MM.1S (cell line): Measurements from ENCODE around the gene INS.

Experiments used
- DNase-seq: peaks from one replicate; pipeline ENCODE4 v3.0.0-alpha.2; 2015
- H2AFZ ChIP-seq: fragments of 300-600 bp; sonication (generic); 2 replicates; pipeline ENCODE4 v1.6.0; 2016; ENCODE audit warnings: antibody characterized with exemption, low read length
- H3F3A ChIP-seq: fragments of 300-600 bp; sonication (generic); 2 replicates; pipeline ENCODE4 v1.6.1; 2016; ENCODE audit warnings: mild to moderate bottlenecking, antibody characterized with exemption, low read length, moderate library complexity, mixed read lengths; ENCODE audit not compliant: insufficient read depth
- H3K27ac ChIP-seq: fragments of 300-600 bp; sonication (generic); 2 replicates; pipeline ENCODE4 v1.5.1; 2016; ENCODE audit warnings: mild to moderate bottlenecking, low read length
- H3K27me3 ChIP-seq: fragments of 300-600 bp; sonication (generic); replicated peaks from 2 replicates; pipeline ENCODE4 v1.6.0; 2016; ENCODE audit warnings: low read length; ENCODE audit not compliant: insufficient read depth
- H3K36me3 ChIP-seq: fragments of 300-600 bp; sonication (generic); replicated peaks from 2 replicates; pipeline ENCODE4 v1.6.1; 2016; ENCODE audit warnings: mild to moderate bottlenecking, low read length, mixed read lengths; ENCODE audit not compliant: insufficient read depth
- H3K4me1 ChIP-seq: fragments of 300-600 bp; sonication (generic); 2 replicates; pipeline ENCODE4 v1.6.1; 2016; ENCODE audit warnings: low read length, mixed read lengths
- H3K4me2 ChIP-seq: fragments of 300-600 bp; sonication (generic); 2 replicates; pipeline ENCODE4 v1.6.0; 2016; ENCODE audit warnings: low read depth, low read length
- H3K4me3 ChIP-seq: fragments of 300-600 bp; sonication (generic); 2 replicates; pipeline ENCODE4 v1.5.1; 2016; ENCODE audit warnings: low read length, mixed read lengths
- H3K79me2 ChIP-seq: fragments of 300-600 bp; sonication (generic); 2 replicates; pipeline ENCODE4 v1.6.1; 2016; ENCODE audit warnings: mixed run types, low read length, mixed read lengths
- H3K9ac ChIP-seq: fragments of 300-600 bp; sonication (generic); 2 replicates; pipeline ENCODE4 v1.6.1; 2016; ENCODE audit warnings: low read length, mixed read lengths
- H3K9me2 ChIP-seq: fragments of 300-600 bp; sonication (generic); replicated peaks from 2 replicates; pipeline ENCODE4 v1.6.1; 2016; ENCODE audit warnings: mild to moderate bottlenecking, low read length, mixed read lengths; ENCODE audit not compliant: insufficient read depth
- H3K9me3 ChIP-seq: fragments of 300-600 bp; sonication (generic); replicated peaks from 2 replicates; pipeline ENCODE4 v1.6.1; 2016; ENCODE audit warnings: mild to moderate bottlenecking, low read length, mixed read lengths; ENCODE audit not compliant: insufficient read depth
- H4K20me1 ChIP-seq: fragments of 300-600 bp; sonication (generic); 2 replicates; pipeline ENCODE4 v1.6.1; 2016; ENCODE audit warnings: mild to moderate bottlenecking, low read length, moderate library complexity, mixed read lengths; ENCODE audit not compliant: insufficient read depth
- EZH2 ChIP-seq: fragments of 300-600 bp; sonication (generic); optimal IDR thresholded peaks from 2 replicates; pipeline ENCODE3; 2017; ENCODE audit warnings: low read depth, mild to moderate bottlenecking, antibody characterized with exemption, low read length, mixed read lengths
- EZH2phosphoT487 ChIP-seq: fragments of 300-600 bp; sonication (generic); IDR thresholded peaks from 2 replicates; pipeline ENCODE4 v1.6.1; 2018; ENCODE audit warnings: antibody characterized with exemption, low read length
- TF ChIP-seq, protein P1 (sequence below): fragments of 300-600 bp; sonication (generic); IDR thresholded peaks from 2 replicates; pipeline ENCODE4 v1.5.1; 2016; ENCODE audit warnings: antibody characterized with exemption, low read length, mixed read lengths

Gene INS

DNA sequence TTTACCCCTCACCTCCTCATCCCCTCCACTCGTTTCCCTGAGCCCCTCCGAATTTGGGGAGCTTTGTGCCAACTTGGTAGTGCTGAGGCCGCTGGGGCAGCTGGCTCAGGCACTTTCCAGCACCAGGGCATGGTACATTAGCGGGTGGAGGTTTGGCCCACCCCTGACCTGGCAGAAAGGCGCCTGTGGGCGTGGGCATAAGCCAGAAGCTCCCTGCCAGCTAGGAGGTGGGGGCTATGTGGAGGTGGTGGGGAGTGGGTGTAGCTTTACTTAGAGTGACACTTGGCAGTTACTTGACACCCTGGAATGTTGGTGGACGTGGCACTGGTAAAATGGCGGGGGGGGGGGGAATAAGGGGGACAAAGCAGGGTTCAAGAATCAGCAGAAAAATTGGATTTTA, 11.5 kb downstream of the INS start:
- H3K9me2 ChIP-seq, result no peaks in the 10 kb centered on the region
- H3K27me3 ChIP-seq, result peaks cover 91% of the 10 kb centered on the region
- H3K9me3 ChIP-seq, result no peaks in the 10 kb centered on the region
- no peak overlapping the region for H3K27ac ChIP-seq
- H3K9ac ChIP-seq, result no peak overlapping the region
- H3K79me2 ChIP-seq, result no peaks in the 10 kb centered on the region
- no peaks in the 10 kb centered on the region for H3F3A ChIP-seq
- H3K4me1 ChIP-seq, result no peaks in the 10 kb centered on the region
- H2AFZ ChIP-seq, result no peak overlapping the region
- DNase-seq, result no peak
- TF ChIP-seq EZH2 (no peak), EZH2phosphoT487 (no peak)
- TF ChIP-seq, protein P1, sequence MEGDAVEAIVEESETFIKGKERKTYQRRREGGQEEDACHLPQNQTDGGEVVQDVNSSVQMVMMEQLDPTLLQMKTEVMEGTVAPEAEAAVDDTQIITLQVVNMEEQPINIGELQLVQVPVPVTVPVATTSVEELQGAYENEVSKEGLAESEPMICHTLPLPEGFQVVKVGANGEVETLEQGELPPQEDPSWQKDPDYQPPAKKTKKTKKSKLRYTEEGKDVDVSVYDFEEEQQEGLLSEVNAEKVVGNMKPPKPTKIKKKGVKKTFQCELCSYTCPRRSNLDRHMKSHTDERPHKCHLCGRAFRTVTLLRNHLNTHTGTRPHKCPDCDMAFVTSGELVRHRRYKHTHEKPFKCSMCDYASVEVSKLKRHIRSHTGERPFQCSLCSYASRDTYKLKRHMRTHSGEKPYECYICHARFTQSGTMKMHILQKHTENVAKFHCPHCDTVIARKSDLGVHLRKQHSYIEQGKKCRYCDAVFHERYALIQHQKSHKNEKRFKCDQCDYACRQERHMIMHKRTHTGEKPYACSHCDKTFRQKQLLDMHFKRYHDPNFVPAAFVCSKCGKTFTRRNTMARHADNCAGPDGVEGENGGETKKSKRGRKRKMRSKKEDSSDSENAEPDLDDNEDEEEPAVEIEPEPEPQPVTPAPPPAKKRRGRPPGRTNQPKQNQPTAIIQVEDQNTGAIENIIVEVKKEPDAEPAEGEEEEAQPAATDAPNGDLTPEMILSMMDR, result no peak
- H3K4me3 ChIP-seq, result no peak overlapping the region
- no peaks in the 10 kb centered on the region for H4K20me1 ChIP-seq
- no peak overlapping the region for H3K4me2 ChIP-seq
- no peaks in the 10 kb centered on the region for H3K36me3 ChIP-seq

DNA sequence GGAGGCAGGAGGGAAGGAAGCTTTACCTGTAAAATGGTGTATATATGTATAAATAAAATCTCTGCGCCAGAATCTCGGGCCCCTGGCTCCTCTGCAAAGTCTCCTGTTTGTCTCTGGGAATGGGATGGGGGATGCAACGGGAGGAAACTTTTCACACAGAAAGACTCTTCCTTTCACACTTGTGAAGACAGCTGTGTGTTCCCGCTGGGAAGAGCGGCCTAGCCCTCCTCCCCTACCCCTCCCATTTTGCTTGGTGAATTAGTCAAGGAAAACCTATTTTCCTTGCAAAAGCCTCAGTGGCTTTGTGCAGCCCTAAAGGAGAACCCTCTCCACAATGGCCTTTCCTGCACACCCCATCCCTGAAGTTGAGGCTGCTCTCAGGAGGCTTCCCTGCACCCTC, 12.4 kb downstream of the INS start:
- no peaks in the 10 kb centered on the region for H3K36me3 ChIP-seq
- H4K20me1 ChIP-seq, result no peaks in the 10 kb centered on the region
- H3K27me3 ChIP-seq, result peaks cover 91% of the 10 kb centered on the region
- H3K9me3 ChIP-seq, result no peaks in the 10 kb centered on the region
- no peak overlapping the region for H3K9ac ChIP-seq
- no peak for DNase-seq
- H3F3A ChIP-seq, result no peaks in the 10 kb centered on the region
- no peak overlapping the region for H3K4me3 ChIP-seq
- no peaks in the 10 kb centered on the region for H3K4me1 ChIP-seq
- H3K79me2 ChIP-seq, result no peaks in the 10 kb centered on the region
- no peak overlapping the region for H3K4me2 ChIP-seq
- H3K9me2 ChIP-seq, result no peaks in the 10 kb centered on the region
- H2AFZ ChIP-seq, result no peak overlapping the region
- H3K27ac ChIP-seq, result no peak overlapping the region
- TF ChIP-seq EZH2phosphoT487 (no peak), EZH2 (no peak)
- TF ChIP-seq, protein P1, result no peak

DNA sequence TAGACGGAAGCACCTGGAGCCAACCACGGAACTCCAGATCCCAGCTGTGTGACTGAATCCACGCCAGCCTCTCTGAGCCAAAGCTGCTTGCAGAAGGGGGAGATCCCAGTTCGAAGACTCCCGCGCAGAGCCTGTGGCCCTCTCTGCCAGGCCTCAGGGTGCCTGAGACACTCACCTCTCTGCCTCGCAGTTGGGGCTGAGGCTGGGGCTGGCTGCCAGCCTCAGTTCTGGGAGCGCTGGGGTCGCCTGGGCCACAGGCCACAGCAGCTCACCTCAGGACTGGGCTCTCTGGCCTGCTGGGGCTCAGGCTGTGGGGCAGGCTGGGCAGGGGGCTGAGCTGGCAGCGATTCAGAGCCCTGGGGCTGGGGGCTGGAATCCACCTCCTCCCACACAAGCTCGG, 13.6 kb downstream of the INS start:
- Histone ChIP-seq H3K4me1 (no peaks in the 10 kb centered on the region), H3K9me2 (no peaks in the 10 kb centered on the region), H3K4me2 (no peak overlapping the region), H3K36me3 (no peaks in the 10 kb centered on the region), H4K20me1 (no peaks in the 10 kb centered on the region), H3K4me3 (no peak overlapping the region), H3K27me3 (peaks cover 90% of the 10 kb centered on the region), H3K9me3 (no peaks in the 10 kb centered on the region), H3K79me2 (no peaks in the 10 kb centered on the region), H2AFZ (no peak overlapping the region), H3F3A (no peaks in the 10 kb centered on the region), H3K9ac (no peak overlapping the region), H3K27ac (no peak overlapping the region)
- no peak for DNase-seq
- no peak for TF ChIP-seq EZH2
- TF ChIP-seq EZH2phosphoT487, result no peak
- TF ChIP-seq, protein P1, result no peak

DNA sequence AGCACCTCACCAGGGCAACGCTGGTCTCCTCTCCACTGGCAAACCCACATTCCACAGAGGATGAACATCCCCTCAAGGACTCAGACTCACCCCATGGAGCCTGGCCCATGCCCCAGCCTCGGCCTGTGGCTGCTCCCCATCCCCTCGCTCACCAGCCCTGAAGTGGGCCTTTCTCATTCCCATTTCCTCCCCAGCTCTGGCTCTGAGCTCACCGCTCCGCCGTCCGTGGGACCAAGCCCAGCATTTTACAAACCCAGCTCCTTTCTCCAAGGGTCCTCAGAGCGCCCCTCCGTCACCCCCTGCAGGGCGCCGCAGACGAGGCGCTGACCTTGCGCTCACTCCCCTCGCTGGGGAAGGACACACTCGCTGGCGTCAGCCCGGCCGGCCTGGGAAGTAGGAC, 15.0 kb downstream of the INS start:
- Histone ChIP-seq H3K4me2 (no peak overlapping the region), H2AFZ (no peak overlapping the region), H3F3A (no peaks in the 10 kb centered on the region), H3K27me3 (peaks cover 98% of the 10 kb centered on the region), H3K9me3 (no peaks in the 10 kb centered on the region), H3K4me3 (no peak overlapping the region), H3K4me1 (no peaks in the 10 kb centered on the region), H3K27ac (no peak overlapping the region), H3K79me2 (no peaks in the 10 kb centered on the region), H3K36me3 (no peaks in the 10 kb centered on the region), H3K9me2 (no peaks in the 10 kb centered on the region), H3K9ac (no peak overlapping the region), H4K20me1 (no peaks in the 10 kb centered on the region)
- no peak for DNase-seq
- TF ChIP-seq EZH2phosphoT487 (no peak), EZH2 (no peak)
- TF ChIP-seq, protein P1, result no peak
